Nephron (organoid): Measurements from ENCODE around the gene UMPS.
"Not testable (repeated sequence)": the region's sequence is repeated elsewhere in the genome, so short reads cannot be mapped to it uniquely, and the experiment has no call there.

ENCODE experiments used
- H3K27ac Mint-ChIP-seq, 3 experiments: 2 replicates each; pipeline ENCODE4 v1.8.0; 2020; ENCODE audit warnings: mixed read lengths in 3 of 3, mild to moderate bottlenecking in 2 of 3, moderate library complexity in 1 of 3
- H3K27me3 Mint-ChIP-seq: 2 replicates; pipeline ENCODE4 v1.8.0; 2021; ENCODE audit warnings: low read depth, mild to moderate bottlenecking, moderate library complexity, mixed read lengths
- H3K36me3 Mint-ChIP-seq: 2 replicates; pipeline ENCODE4 v1.8.0; 2020; ENCODE audit warnings: low read depth, mixed read lengths
- H3K4me1 Mint-ChIP-seq: 2 replicates; pipeline ENCODE4 v1.8.0; 2020; ENCODE audit warnings: mixed read lengths
- H3K4me3 Mint-ChIP-seq, 3 experiments: 2 replicates each; pipeline ENCODE4 v1.8.0; 2020; ENCODE audit warnings: mild to moderate bottlenecking in 3 of 3, mixed read lengths in 3 of 3, moderate library complexity in 2 of 3
- H3K9me3 Mint-ChIP-seq: 2 replicates; pipeline ENCODE4 v1.8.0; 2020; ENCODE audit warnings: mixed read lengths
- TF ChIP-seq, protein P1 (sequence below), 3 experiments: fragments of 200-600 bp; sonication (generic); IDR thresholded peaks; one replicate each; pipeline ENCODE4 v1.5.0; 2021; ENCODE audit warnings: antibody characterized with exemption in 3 of 3; ENCODE audit not compliant: unreplicated experiment in 3 of 3

UMPS gene

GRCh38 chr3:124745756-124746155, 15.5 kb downstream of the UMPS start:
- no peaks in the 10 kb centered on the region for H3K9me3 Mint-ChIP-seq
- H3K4me3 Mint-ChIP-seq, result no peak overlapping the region
- no peaks in the 10 kb centered on the region for H3K27me3 Mint-ChIP-seq
- no peaks in the 10 kb centered on the region for H3K4me1 Mint-ChIP-seq
- TF ChIP-seq, protein P1, sequence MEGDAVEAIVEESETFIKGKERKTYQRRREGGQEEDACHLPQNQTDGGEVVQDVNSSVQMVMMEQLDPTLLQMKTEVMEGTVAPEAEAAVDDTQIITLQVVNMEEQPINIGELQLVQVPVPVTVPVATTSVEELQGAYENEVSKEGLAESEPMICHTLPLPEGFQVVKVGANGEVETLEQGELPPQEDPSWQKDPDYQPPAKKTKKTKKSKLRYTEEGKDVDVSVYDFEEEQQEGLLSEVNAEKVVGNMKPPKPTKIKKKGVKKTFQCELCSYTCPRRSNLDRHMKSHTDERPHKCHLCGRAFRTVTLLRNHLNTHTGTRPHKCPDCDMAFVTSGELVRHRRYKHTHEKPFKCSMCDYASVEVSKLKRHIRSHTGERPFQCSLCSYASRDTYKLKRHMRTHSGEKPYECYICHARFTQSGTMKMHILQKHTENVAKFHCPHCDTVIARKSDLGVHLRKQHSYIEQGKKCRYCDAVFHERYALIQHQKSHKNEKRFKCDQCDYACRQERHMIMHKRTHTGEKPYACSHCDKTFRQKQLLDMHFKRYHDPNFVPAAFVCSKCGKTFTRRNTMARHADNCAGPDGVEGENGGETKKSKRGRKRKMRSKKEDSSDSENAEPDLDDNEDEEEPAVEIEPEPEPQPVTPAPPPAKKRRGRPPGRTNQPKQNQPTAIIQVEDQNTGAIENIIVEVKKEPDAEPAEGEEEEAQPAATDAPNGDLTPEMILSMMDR (IDR thresholded peaks at IDR 0.05; ENCODE audit: unreplicated experiment in 3 of 3), result no peak
- H3K36me3 Mint-ChIP-seq, result peaks cover 56% of the 10 kb centered on the region
- no peak overlapping the region for H3K27ac Mint-ChIP-seq

GRCh38 chr3:124747111-124747981, 17.1 kb downstream of the UMPS start:
- Mint-ChIP-seq H3K27ac (no peak overlapping the region), H3K4me1 (no peaks in the 10 kb centered on the region), H3K36me3 (peaks cover 47% of the 10 kb centered on the region), H3K4me3 (no peak overlapping the region), H3K9me3 (peaks cover 6% of the 10 kb centered on the region), H3K27me3 (no peaks in the 10 kb centered on the region)
- TF ChIP-seq, protein P1 (IDR thresholded peaks at IDR 0.05; ENCODE audit: unreplicated experiment in 3 of 3), result no peak

DNA sequence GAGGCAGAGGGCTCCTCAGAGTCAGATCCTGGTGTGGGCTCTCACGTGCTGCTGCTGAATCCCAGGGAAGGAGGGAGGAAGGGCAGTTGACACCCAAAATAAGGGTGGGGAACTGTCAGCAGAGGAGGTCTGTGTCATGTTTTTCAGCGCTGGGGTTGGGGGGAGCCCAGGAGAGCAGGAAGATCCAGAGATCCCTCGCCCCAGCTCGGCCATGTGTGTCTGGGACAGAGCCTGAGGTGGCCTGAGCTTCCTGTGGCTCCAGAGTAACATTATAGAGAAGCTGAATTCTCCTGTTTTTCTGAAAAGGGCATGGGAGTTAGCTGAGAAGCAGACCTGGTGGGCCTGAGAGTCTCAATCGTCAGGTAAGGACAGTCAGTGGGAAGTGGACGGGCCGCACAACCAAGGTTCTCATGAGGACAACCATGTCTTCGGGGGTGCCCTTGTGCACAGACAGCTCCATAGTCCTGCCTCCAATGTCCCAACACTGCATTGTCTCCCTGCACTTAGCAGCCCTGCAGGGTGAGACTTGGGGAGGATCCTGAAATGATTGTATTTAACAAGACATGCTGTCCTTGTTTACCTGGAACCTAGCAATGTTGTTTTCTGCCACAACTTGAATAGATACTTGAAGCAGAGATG, 18.4 kb downstream of the UMPS start:
- no peak overlapping the region for H3K4me3 Mint-ChIP-seq
- H3K9me3 Mint-ChIP-seq, result peaks cover 6% of the 10 kb centered on the region
- peaks cover 38% of the 10 kb centered on the region for H3K36me3 Mint-ChIP-seq
- no peaks in the 10 kb centered on the region for H3K27me3 Mint-ChIP-seq
- H3K4me1 Mint-ChIP-seq, result no peaks in the 10 kb centered on the region
- H3K27ac Mint-ChIP-seq, result no peak overlapping the region
- TF ChIP-seq, protein P1 (IDR thresholded peaks at IDR 0.05; ENCODE audit: unreplicated experiment in 3 of 3), result no peak

- not testable (repeated sequence) for H3K9me3 Mint-ChIP-seq, H3K4me3 Mint-ChIP-seq, H3K4me1 Mint-ChIP-seq, H3K27ac Mint-ChIP-seq, H3K27me3 Mint-ChIP-seq
- peaks cover 33% of the 10 kb centered on the region for H3K36me3 Mint-ChIP-seq
Observed at GRCh38 chr3:124749877-124750276, 19.6 kb downstream of the UMPS start.

DNA sequence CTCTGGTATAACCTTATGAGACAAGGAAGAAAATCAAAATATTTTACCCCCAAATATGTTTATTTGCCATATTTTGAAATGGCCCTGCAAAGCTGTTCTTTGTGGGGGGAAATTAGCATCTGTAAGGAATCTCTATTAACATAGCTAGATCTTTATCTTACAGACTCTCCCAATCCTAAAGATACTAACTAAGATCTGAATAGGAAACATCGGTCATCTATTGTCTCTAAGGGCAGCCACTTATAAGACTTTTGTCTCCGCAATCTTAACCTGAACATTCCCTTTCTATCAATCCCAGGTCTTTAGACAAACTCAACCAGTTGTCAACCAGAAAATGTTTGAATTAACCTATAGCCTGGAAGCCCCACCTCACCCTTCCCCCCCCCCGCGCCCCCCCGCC, 21.2 kb downstream of the UMPS start:
- no peak overlapping the region for H3K27ac Mint-ChIP-seq
- no peaks in the 10 kb centered on the region for H3K4me1 Mint-ChIP-seq
- no peak overlapping the region for H3K4me3 Mint-ChIP-seq
- TF ChIP-seq, protein P1 (IDR thresholded peaks at IDR 0.05; ENCODE audit: unreplicated experiment in 3 of 3), result no peak
- peaks cover 25% of the 10 kb centered on the region for H3K36me3 Mint-ChIP-seq
- H3K27me3 Mint-ChIP-seq, result no peaks in the 10 kb centered on the region
- H3K9me3 Mint-ChIP-seq, result peaks cover 6% of the 10 kb centered on the region

DNA sequence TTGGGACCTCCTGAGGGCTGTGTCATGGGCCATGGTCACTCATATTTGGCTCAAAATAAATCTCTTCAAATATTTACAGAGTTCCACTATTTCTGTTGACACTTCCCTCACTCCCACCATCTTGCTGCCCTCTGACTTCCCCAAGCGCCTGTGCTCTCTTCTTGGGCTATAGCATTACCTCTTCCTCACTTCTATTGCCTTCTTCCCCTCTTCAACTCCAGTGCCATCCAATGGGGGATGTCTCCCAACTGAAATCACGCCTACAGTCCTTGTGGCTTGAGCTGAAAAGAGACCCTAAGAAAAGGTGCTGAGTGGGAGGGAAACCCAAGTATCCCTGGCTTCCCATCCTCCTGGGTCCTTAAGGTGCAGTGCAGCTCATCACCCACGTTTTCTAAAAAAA, 21.8 kb downstream of the UMPS start:
- H3K27me3 Mint-ChIP-seq, result no peaks in the 10 kb centered on the region
- H3K4me3 Mint-ChIP-seq, result no peak overlapping the region
- peaks cover 21% of the 10 kb centered on the region for H3K36me3 Mint-ChIP-seq
- H3K9me3 Mint-ChIP-seq, result peaks cover 6% of the 10 kb centered on the region
- no peaks in the 10 kb centered on the region for H3K4me1 Mint-ChIP-seq
- TF ChIP-seq, protein P1 (IDR thresholded peaks at IDR 0.05; ENCODE audit: unreplicated experiment in 3 of 3), result no peak
- no peak overlapping the region for H3K27ac Mint-ChIP-seq

DNA sequence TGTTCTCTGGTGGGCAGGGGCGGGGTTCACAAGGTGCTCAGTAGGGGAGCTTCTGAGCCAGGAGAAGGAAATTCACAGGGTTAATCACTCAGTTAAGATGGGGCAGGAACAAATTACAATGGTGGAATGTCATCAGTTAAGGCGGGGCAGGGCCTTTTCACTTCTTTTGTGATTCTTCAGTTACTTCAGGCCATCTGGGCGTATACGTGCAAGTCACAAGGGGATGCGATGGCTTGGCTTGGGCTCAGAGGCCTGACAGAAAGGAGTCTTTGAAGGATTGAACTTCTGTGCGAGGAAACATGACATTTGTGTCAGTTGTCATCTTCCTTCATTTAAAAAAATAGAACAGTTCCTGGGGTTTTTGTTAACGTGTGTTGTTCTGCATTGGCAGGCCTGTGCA, 27.7 kb downstream of the UMPS start:
- not testable (repeated sequence) for H3K36me3 Mint-ChIP-seq, H3K4me3 Mint-ChIP-seq, H3K27me3 Mint-ChIP-seq, H3K27ac Mint-ChIP-seq, H3K9me3 Mint-ChIP-seq
- H3K4me1 Mint-ChIP-seq, result peaks cover 24% of the 10 kb centered on the region
